Activated T-helper 2 cell treated with anti-CD3 and anti-CD28 coated beads, Interferon-gamma antibody, Interleukin-2, Interleukin-4, amounts not matched to agents 10 μg/mL and 5 μg/mL and 100 μg/mL, durations not matched to agents 14 hours and 24 hours and 36 hours (primary cell): ENCODE measurements around the gene SPSB1. TPM values are rescaled to one million over a fixed set of nuclear protein-coding genes. Genes with fewer than 3 reads are reported as not detected.

ENCODE experiments used
- DNase-seq: peaks from one replicate; pipeline ENCODE4 v3.0.0; 2021; ENCODE audit warnings: low spot score
- H3K27ac Mint-ChIP-seq: one replicate; pipeline ENCODE4 v1.8.0; 2021; ENCODE audit warnings: mixed read lengths
- H3K27me3 Mint-ChIP-seq: one replicate; pipeline ENCODE4 v1.8.0; 2021; ENCODE audit warnings: low read depth, mixed read lengths
- H3K36me3 Mint-ChIP-seq: one replicate; pipeline ENCODE4 v1.8.0; 2021; ENCODE audit warnings: low read depth, mixed read lengths
- H3K4me1 Mint-ChIP-seq: one replicate; pipeline ENCODE4 v1.8.0; 2021; ENCODE audit warnings: low read depth, mixed read lengths
- H3K4me3 Mint-ChIP-seq: one replicate; pipeline ENCODE4 v1.8.0; 2021; ENCODE audit warnings: low read depth, mild to moderate bottlenecking, moderate library complexity, mixed read lengths
- H3K9me3 Mint-ChIP-seq: one replicate; pipeline ENCODE4 v1.8.0; 2021; ENCODE audit warnings: mixed read lengths
- intact Hi-C: fragments of 100-400 bp; cut with micrococcal nuclease; formaldehyde crosslinking; loops from one replicate; pipeline ENCODE4 v1.15.1; 2023
- total RNA-seq: library from RNA; stranded (reverse); gene quantifications from 2 replicates; pipeline ENCODE4 v1.2.3, GENCODE V29; 2022

The SPSB1 gene
- total RNA-seq, 1 donor from 2014 or later = 7.5 TPM

DNA sequence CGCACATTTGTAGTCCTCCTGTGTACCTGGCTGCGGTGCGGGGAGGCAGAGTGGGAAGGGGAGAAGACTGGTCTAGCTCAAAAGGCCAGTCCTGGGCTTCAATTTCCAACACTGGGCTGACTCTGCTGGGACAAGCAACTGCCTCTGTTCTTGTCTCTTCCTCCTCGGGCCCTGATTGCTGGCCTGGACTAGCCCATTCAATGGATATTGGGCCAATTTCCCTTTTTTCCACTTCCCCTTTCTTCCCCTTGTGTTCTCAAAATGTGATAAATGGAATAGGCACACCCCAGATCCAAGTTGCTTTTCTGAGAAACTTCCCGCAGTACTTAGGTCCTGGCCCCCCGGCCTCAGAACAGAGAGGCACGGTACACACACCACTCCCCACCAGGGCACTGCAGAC lies 48.2 kb downstream of the SPSB1 start:
- H3K9me3 Mint-ChIP-seq = no peaks in the 10 kb centered on the region
- no peaks in the 10 kb centered on the region for H3K4me1 Mint-ChIP-seq
- peaks cover 4% of the 10 kb centered on the region for H3K36me3 Mint-ChIP-seq
- DNase-seq = no peak
- no peak overlapping the region for H3K27ac Mint-ChIP-seq
- no peaks in the 10 kb centered on the region for H3K27me3 Mint-ChIP-seq
- no peak overlapping the region for H3K4me3 Mint-ChIP-seq
- intact Hi-C loops = no loop called here

DNA sequence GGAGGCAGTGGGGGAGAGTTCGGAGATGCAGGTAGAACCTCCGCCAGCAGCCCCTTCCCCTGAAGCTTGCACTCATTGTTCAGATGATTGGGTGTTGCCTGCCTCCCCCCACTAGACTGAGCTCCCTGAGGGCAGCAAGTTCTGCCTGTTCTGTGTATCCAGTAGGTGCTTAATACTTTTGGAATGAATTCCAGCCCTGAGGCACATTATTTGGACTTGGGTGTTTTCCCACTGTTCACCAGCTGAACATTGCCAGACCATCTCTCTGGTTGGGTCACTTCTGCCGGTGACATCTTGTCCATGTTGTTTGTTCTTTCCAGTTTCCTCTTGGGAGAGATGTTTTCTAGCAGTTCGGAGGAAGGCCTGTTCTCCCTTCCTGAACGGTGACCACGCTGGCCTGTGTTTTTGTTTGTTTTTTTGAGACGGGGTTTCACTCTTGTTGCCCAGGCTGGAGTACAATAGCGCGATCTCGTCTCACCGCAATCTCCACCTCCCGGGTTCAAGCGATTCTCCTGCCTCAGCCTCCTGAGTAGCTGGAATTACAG lies 48.7 kb downstream of the SPSB1 start:
- intact Hi-C loops = no loop called here
- peaks cover 4% of the 10 kb centered on the region for H3K36me3 Mint-ChIP-seq

GRCh38 chr1:9343269-9343668 lies 50.6 kb downstream of the SPSB1 start:
- Mint-ChIP-seq H3K36me3 (peaks cover 4% of the 10 kb centered on the region), H3K9me3 (no peaks in the 10 kb centered on the region), H3K4me1 (no peaks in the 10 kb centered on the region), H3K27ac (no peak overlapping the region), H3K4me3 (no peak overlapping the region), H3K27me3 (no peaks in the 10 kb centered on the region)
- intact Hi-C loops = no loop called here
- no peak for DNase-seq

More for the DNA sequence above, 48.7 kb downstream of the SPSB1 start:
- Mint-ChIP-seq H3K27me3 (no peaks in the 10 kb centered on the region), H3K27ac (no peak overlapping the region), H3K4me1 (no peaks in the 10 kb centered on the region), H3K9me3 (no peaks in the 10 kb centered on the region), H3K4me3 (no peak overlapping the region)
- DNase-seq = no peak

GRCh38 chr1:9344426-9345200 lies 51.9 kb downstream of the SPSB1 start:
- Mint-ChIP-seq H3K27ac (no peak overlapping the region), H3K36me3 (peaks cover 4% of the 10 kb centered on the region), H3K9me3 (no peaks in the 10 kb centered on the region), H3K4me3 (no peak overlapping the region), H3K4me1 (peaks cover 1% of the 10 kb centered on the region), H3K27me3 (no peaks in the 10 kb centered on the region)
- intact Hi-C loops = no loop called here
- no peak for DNase-seq

DNA sequence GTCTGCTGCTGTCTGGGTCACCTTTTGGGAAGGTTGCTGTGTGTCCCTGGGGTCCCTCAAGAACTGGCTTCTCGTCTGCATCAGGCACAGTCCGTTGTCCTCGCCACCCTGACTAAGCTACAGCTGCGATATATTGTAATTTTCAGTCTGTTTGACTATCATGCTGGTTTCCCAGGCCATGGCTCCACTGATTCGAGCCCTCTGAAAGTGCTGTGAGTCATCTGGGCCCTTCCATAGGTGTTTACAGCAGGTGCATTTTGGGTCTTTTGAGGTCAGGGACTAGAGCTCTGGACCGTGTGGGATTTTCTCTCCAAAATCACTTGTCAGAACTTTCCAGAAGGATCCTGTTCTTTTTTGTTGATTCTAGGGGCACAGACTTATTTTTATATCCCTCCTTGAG lies 52.8 kb downstream of the SPSB1 start:
- no peaks in the 10 kb centered on the region for H3K9me3 Mint-ChIP-seq
- intact Hi-C loops = no loop called here
- H3K27me3 Mint-ChIP-seq = no peaks in the 10 kb centered on the region
- H3K4me3 Mint-ChIP-seq = no peak overlapping the region
- peaks cover 4% of the 10 kb centered on the region for H3K36me3 Mint-ChIP-seq
- H3K27ac Mint-ChIP-seq = no peak overlapping the region
- no peak for DNase-seq
- H3K4me1 Mint-ChIP-seq = peaks cover 1% of the 10 kb centered on the region

DNA sequence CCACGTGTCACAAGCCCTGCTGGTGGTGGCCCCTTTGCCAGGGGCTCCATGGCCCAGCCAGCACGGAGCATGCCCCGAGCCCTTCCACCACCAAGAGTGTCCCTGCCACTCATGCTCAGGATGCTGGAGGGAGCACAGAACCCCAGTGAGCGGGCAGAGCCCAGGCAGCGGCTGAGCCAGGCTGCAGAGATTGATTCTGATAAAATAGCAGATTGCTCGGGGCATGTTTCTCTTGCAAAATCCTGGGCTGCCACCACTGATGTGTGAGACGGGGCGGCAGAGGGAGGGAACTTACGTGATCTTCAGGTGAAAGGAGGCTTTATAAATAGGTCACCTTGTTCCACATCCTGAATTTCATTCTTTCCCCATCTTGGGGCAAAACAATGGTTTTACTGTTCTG lies 53.2 kb downstream of the SPSB1 start:
- DNase-seq = no peak
- Mint-ChIP-seq H3K9me3 (no peaks in the 10 kb centered on the region), H3K27me3 (no peaks in the 10 kb centered on the region), H3K36me3 (peaks cover 4% of the 10 kb centered on the region), H3K4me3 (no peak overlapping the region), H3K27ac (no peak overlapping the region), H3K4me1 (peaks cover 1% of the 10 kb centered on the region)
- intact Hi-C loops = no loop called here

- Mint-ChIP-seq H3K27me3 (no peaks in the 10 kb centered on the region), H3K4me1 (peaks cover 1% of the 10 kb centered on the region), H3K9me3 (no peaks in the 10 kb centered on the region), H3K27ac (no peak overlapping the region), H3K4me3 (no peak overlapping the region), H3K36me3 (peaks cover 4% of the 10 kb centered on the region)
- intact Hi-C loops = no loop called here
- no peak for DNase-seq
These were observed 53.9 kb downstream of the SPSB1 start for GRCh38 chr1:9346566-9346965.

GRCh38 chr1:9347095-9347850 lies 54.6 kb downstream of the SPSB1 start:
- Mint-ChIP-seq H3K27ac (no peak overlapping the region), H3K27me3 (no peaks in the 10 kb centered on the region), H3K4me3 (no peak overlapping the region), H3K4me1 (peaks cover 1% of the 10 kb centered on the region), H3K9me3 (no peaks in the 10 kb centered on the region), H3K36me3 (peaks cover 4% of the 10 kb centered on the region)
- no peak for DNase-seq
- intact Hi-C loops = no loop called here

DNA sequence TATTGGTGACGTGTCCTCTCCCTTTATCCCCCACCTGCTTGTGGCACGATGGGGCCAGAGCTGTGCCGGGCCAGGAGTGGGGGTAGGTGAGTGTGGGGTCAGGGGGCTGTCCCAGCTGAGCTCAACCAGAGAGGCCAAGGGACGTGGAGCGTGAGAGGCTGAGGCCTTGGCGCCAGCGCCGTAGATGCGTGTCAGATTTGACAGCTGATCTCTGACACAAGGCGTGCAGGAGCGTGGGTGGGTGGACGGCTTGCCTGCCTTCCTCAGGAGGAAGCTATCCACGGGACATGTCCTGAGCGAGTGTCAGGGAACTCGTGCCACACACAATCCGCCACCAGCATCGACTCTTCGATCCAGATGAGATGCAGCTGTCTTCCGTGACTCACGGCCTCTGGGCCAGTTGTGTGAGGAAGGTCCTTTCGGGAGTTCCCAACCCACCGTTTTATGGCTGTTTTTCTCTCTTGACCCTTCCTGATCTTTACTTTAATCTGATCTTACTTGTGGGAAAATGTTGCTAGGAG lies 56.7 kb downstream of the SPSB1 start:
- H3K4me3 Mint-ChIP-seq = no peak overlapping the region
- no peak for DNase-seq
- intact Hi-C loops = no loop called here

DNA sequence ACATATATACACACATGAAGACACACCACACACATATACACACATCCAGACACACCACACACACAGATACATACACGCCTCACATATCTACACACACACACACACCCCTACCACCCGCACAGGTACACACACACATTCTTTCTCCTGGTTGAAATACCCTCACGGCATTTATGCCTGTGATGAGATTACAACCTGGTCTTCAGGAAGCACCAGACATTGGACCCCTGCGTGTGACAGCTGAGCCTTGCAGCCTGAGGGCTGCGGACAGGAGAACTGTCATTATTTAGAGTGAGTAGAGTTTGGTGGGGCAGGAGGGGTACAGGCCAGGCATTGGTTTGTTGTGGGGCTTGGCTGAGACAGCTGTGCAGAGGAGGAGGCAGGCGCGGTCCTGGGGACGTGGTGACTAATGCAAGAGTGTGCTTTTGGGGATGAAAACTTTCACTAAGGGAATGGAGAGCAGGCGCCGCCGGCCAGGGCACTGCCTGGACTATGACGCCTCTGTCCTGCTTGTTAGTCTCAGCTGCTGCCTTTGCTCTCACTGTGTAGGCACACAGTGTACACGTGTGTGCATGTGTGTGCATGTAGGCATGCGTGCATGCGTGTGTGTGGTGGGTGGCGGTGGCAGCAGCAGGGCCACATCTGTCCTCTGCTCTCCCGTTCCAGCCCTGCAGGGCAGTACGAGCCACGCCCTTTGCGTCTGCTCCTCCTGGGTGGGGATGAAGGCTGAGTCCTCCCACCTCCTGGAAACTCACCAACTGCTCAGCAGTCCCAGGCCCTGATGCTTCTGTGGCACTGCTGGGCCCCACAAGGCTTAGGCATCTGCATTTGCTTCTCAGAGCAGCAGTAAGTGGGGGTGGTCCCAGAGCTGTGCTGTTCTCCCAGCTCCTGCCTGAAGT lies 57.6 kb downstream of the SPSB1 start:
- Mint-ChIP-seq H3K27ac (no peak overlapping the region), H3K4me1 (peaks cover 1% of the 10 kb centered on the region), H3K36me3 (no peaks in the 10 kb centered on the region), H3K9me3 (no peaks in the 10 kb centered on the region), H3K27me3 (no peaks in the 10 kb centered on the region), H3K4me3 (no peak overlapping the region)
- DNase-seq = no peak
- intact Hi-C loops = no loop called here

More for the DNA sequence above, 56.7 kb downstream of the SPSB1 start:
- Mint-ChIP-seq H3K9me3 (no peaks in the 10 kb centered on the region), H3K27ac (no peak overlapping the region), H3K27me3 (no peaks in the 10 kb centered on the region), H3K4me1 (peaks cover 1% of the 10 kb centered on the region), H3K36me3 (no peaks in the 10 kb centered on the region)

- intact Hi-C loops = no loop called here
- Mint-ChIP-seq H3K4me1 (peaks cover 1% of the 10 kb centered on the region), H3K9me3 (no peaks in the 10 kb centered on the region), H3K36me3 (no peaks in the 10 kb centered on the region), H3K4me3 (no peak overlapping the region), H3K27ac (no peak overlapping the region), H3K27me3 (no peaks in the 10 kb centered on the region)
- DNase-seq = no peak
These were observed 58.3 kb downstream of the SPSB1 start for GRCh38 chr1:9350960-9351359.

DNA sequence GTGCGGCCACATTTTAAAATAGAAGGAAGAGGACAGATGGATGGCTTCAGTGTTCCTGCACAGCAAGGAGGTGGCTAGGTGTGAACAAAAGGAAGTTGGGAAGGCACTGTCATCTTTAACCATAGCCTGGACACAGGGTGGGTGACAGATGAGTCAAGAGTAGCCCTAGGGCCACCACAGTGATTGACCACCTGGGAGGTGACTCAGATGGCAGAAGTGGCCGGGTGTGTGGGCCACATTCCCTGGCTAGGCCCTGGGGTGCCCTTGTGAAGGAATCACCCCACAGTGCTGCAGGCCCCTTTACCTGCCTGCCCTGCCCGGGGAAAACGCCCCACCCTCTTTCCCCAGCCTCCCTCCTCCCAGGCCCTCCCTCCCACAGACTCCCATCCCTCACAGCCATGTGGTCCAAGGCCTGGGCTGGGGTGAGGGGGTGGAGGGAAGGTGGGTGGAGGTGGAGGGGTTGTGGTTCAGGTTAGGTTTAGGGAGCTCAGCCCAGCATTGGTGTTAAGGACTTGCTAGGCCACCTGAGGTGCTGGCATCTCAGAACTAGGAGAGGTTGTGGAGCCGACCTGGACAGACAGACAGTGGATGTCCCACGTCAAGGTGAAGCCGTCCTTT lies 59.1 kb downstream of the SPSB1 start:
- intact Hi-C loops = no loop called here
- Mint-ChIP-seq H3K27me3 (no peaks in the 10 kb centered on the region), H3K4me3 (no peak overlapping the region), H3K36me3 (peaks cover 3% of the 10 kb centered on the region), H3K27ac (no peak overlapping the region), H3K9me3 (no peaks in the 10 kb centered on the region), H3K4me1 (peaks cover 1% of the 10 kb centered on the region)
- no peak for DNase-seq
